ENCODE results near the gene KIF7.

The KIF7 gene

DNA sequence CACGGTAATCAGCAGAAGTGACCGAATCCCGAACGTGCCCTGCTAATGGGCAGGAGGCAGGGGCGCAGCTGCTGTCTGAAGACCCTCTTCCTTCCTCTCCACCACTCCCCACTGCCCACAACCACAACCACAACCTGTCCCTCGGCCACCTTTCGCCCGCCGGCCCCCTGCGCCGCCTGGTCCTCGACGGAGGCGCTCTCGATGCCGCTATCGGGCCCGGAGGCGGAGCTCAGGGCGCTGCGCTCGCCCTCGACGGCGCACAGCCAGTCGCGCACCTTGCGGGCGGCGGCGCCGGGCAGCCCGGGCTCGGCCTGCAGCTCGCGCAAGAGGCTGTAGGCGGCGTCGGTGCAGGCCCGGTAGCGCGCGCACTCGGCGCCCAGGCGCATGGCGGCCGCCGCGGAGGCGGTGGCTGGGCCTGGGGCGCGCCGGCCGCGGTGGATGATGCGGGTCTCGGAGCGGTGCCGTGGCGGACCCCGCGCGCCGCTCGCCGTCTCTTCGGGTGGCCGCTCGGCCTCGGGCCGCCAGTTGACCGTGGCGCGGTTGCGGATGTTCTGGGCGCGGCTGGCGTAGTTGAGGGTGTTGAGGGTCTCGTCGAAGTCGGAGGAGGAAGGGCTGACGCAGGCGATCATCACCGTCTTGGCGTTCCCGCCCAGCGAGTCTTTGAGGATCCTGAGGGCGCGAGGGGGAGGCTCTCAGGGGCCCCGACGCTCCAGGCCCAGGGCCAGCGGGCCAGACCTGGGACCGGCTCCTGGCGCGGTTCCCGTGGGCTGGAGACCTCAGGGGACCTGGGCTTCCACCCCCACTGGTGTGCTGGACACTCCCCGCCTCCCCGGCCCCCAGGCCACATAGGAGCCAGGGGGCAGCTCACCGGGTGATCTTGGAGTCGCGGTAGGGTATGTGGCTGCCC lies 6.9 kb downstream of the KIF7 start:
- no peak overlapping the region for H3K4me3 ChIP-seq (ENCODE audit: low read depth, low read length)

GRCh38 chr15:89647191-89647851 lies 7.9 kb downstream of the KIF7 start:
- no peak overlapping the region for H3K4me3 ChIP-seq (ENCODE audit: low read depth, low read length)

DNA sequence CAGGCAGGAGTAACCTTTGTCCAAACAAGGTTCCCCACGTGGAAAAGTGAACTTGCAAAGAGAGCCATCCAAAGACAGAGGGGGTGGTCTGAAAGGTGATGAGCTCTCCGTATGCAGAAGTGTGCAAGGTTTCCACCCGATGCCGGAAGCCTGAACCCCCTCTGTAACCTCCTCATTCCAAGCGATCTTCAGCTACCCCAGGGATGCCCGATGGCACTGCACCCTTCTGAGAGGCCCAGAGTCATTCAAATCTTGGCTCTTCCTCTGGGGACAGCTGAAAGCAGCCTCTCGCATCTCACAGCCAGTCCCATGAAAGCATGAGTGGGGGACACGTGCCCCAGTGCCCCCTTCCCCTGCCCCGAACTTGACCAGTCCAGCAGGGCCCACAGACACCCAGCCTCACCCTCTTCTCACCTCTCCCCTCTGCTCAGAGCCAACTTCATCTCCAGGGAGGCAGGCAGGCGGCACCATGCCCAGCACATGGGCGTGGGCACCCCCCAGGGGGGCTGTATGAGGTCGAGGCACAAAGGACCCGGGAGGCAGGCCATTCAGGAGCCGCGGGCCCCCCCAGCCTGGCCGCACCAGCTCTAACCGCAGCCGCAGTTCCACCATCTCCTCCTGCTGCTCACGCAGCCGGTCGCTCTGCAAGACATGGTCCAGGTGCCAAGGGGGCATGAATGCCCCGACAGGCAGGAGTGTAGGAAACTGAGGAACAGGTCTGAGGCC lies 8.7 kb downstream of the KIF7 start:
- H3K4me3 ChIP-seq (ENCODE audit: low read depth, low read length), result no peak overlapping the region

DNA sequence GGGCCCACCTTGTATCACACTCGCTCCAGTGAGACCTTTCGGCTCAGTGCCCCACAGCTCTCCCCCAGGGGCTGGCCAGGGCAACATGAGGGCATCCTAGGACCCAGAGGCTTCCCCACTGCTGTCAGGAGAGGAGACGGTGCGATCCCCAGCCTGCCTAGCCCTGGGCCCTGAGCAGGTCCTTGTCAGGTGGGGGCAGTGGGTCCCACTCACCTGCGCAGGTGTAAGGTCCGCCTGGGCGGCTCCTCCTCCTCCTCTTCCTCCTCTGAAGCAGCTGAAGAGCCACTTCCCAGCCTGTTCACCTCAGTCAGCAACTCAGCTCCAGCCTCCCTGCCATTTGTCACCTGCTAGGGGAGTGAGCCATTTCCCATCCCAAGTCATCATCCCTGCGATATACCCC lies 9.6 kb downstream of the KIF7 start:
- no peak overlapping the region for H3K4me3 ChIP-seq (ENCODE audit: low read depth, low read length)

GRCh38 chr15:89642106-89642505 lies 13.2 kb downstream of the KIF7 start:
- no peak overlapping the region for H3K4me3 ChIP-seq (ENCODE audit: low read depth, low read length)

DNA sequence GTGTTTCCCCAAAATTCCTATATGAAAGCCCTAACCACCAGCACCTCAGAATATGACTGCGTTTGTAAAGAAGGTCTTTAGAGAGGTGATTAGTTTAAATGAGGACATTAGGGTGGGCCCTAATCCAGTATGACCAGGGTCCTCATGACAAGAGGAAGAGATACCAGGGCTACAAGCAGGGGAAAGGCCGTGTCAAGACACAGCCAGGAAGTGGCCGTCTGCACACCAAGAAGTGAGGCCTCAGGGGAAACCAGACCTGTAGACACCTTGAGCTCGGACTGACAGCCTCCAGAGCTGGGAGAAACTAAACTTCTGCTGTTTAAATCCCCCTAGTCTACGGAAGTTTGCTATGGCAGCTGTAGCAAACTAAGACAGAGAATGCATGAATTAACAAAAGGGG lies 14.2 kb downstream of the KIF7 start:
- no peak overlapping the region for H3K4me3 ChIP-seq (ENCODE audit: low read depth, low read length)

- H3K4me3 ChIP-seq (ENCODE audit: low read depth, low read length), result no peak overlapping the region
These were observed 15.0 kb downstream of the KIF7 start for GRCh38 chr15:89640245-89640644.

- H3K4me3 ChIP-seq (ENCODE audit: low read depth, low read length), result no peak overlapping the region
These were observed 21.7 kb downstream of the KIF7 start for GRCh38 chr15:89633585-89633984.

DNA sequence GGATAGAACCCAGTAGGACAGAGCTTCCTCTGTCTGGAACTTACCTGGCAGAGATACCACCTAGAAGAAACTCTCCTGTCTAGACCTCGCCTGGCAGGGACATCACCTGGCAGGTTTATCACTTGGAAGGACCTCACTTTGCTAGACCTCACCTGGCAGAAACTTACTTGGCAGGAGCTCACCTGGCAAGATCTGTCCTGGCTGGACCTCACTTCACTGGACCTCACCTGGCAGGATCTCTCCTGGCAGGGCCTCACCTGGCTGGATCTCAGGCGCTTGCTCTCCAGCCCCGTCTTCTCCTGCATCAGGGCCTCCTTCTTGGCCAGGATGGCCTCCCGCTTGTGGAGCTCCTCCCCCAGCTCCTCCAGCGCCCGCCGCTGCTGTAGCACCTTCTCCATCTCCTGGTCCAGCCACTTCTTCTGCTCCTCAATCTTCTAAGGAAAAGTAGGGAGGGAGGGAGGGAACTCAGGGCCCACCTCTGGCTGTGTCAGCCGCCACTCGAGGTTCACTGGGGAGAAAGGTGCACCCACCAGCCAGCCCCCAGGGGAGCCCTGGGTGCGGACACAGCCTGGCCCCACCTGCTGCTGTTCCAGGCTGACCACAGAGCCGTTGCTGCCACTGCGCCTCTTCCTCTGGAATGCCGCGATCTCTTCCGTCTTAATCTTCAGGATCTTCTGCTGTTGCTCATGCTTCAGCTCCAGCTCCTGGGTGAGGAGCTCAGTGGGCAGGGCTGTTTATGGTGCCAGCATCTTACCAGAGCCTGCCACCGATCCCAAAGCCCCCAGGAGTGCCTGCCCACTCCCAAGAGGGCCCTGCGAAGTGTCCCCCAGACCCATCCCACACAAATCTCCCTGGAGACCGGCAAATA lies 22.5 kb downstream of the KIF7 start:
- no peak overlapping the region for H3K4me3 ChIP-seq (ENCODE audit: low read depth, low read length)

GRCh38 chr15:89631902-89632264 lies 23.4 kb downstream of the KIF7 start:
- no peak overlapping the region for H3K4me3 ChIP-seq (ENCODE audit: low read depth, low read length)

DNA sequence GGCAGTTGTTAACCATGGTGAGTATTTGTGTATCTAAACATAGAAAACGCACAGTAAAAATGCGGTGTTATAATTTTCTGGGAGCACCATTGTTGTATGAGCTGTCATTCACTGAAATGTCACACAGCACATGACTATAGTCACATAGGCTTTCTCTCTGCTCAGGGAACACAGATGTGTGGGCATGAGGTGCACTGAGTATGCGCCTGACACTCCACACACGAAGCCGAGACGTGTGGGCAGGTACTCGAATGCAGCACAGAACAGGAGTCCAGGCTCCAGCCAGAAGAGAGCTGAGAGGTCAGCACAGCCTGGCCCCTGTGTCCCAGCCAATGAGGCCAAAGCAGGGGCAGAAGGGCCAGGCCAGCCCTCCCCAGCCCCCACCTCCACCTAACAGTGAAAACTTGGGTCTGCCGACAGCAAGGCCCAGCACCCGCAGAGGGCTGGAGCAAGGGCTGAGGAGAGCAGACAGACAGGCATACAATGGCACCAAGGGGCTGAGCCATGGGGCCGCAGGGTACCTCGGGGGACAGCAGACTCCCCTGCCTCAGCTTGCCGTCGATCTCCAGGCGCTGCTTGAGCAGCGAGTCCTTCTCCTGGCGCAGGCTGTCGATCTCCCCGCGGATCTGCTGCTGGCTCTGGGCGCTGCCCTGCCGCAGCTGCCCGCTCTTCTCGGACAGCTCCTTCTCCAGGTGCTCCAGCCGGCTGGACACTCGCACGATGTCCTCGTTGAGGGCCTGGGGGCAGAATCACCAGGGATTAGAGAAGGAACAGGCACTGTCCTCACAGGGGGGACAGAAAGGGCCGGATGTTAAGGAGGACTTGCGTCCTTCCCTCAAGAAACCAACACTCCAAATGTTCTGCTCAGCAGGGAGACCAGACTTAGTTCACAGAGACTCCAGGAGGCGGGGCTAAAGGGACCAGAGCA lies 24.0 kb downstream of the KIF7 start:
- no peak overlapping the region for H3K4me3 ChIP-seq (ENCODE audit: low read depth, low read length)

DNA sequence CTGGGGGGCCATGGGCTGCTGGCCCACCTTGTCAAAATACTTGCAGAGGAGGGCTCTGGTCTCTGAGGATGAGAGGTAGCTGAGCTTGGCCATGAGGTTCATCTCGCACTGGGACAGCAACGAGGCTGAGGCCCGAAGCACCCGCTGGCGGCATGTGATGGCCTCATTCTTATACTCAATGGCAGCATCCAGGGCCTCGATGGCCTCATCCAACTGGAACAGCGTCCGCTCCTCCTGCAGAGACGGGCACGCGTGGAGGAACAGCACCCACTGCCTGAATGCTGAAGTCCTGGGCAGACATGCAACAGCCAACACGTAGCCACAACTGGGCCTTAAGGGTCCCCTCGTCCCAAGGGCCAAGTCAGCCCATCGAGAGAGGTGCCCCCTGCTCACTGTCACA lies 25.0 kb downstream of the KIF7 start:
- no peak overlapping the region for H3K4me3 ChIP-seq (ENCODE audit: low read depth, low read length)

DNA sequence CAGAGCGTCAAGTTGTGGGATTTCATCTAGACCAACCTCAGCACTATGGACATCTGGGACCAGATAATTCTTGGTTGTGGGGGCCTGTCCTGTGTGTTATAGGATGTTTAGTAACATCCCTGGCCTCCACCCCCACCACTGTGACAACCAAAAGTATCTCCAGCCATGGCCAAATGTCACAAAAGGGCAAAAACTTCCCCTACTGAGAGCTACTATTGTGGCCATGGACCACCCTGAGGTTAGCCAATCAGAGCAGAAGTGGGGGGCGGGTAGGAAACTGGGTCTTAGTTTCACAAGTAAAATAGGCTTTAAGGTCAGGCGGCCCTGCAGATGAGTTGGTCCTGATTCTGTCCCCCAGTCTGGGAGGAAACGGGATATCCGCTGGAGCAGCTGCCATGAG lies 25.4 kb downstream of the KIF7 start:
- no peak overlapping the region for H3K4me3 ChIP-seq (ENCODE audit: low read depth, low read length)

GRCh38 chr15:89628806-89629715 lies 26.2 kb downstream of the KIF7 start:
- no peak overlapping the region for H3K4me3 ChIP-seq (ENCODE audit: low read depth, low read length)

DNA sequence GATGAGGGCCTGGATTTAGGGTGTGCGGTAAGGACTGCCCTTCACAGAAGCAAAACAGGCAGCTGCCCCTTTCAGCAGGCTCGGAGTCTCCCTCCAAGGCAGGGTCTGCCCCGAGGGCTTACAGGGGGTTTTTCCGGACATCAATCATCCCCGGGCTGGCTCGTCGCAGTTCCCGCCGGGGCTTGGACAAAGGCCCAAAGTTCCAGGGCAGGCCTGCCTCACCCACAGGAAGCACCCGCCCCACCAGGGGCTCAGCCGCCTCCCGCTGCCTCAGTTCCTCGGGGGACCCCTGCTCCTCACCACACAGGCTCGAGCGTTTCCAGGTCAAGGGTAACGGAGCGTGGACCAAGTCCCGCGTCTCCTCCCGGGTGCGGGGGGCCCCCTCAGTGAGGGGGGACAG lies 27.0 kb downstream of the KIF7 start:
- H3K4me3 ChIP-seq (ENCODE audit: low read depth, low read length), result no peak overlapping the region

DNA sequence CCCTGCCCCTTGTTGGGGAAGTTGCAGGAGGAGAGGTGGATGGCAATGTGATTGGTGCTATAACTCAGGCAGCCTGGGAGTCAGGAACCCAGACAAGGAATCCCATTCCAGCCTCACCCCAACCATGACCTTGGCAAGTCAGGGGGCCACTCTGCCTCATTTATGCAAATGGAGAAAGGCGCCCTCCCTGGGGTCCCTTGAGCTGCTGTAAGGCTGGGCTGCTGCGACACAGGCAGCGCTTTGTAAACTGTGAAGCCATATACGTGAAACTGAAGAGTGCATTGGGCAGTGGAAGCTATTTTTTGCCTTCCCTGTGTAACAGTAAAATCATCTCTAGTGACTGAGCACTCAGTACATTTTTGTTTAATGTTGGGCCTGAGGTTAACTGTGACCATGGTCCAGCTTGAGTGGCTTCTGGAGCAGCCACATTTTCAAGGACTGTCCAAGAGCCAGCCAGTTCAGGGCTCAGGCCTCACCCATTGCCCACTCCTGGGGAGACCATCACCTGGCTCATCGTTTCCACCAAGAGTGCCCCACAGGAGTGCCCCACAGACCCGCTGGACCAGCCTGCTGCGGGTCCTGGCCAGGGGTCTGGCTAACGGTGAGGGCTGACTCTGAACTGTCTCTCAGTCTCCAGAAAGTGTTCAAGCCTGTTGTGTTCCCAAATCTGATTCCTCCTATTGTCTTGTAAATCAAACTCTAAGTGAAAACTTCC lies 27.9 kb downstream of the KIF7 start:
- H3K4me3 ChIP-seq (ENCODE audit: low read depth, low read length), result no peak overlapping the region

GRCh38 chr15:89625716-89626115 lies 29.6 kb downstream of the KIF7 start:
- no peak overlapping the region for H3K4me3 ChIP-seq (ENCODE audit: low read depth, low read length)

DNA sequence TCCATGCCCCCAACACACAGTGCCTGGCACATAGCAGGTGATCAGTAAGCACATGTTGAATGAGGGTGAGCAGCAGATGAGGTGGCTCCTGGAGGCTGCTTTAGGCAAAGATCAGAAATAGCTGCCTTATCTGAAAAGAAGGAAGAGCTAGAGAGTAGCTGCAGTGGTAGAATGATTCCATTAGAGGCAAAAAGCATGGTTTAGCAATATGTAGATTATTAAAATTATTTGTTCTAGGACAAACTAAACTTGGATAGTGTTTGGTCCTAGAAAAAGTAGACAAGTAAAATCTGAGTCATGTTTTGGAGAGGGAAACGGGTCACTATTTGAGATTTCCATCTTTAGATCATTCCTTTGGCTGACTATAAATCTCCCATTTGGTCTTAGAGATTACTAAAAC lies 32.1 kb downstream of the KIF7 start:
- H3K4me3 ChIP-seq (ENCODE audit: low read depth, low read length), result no peak overlapping the region
